HG02943 (cell line): ENCODE data around the gene SAMD5.
A peak's percentile ranks its signal among the peaks of the same experiment; 100 is the strongest.

Experiments used
- ATAC-seq: cut with Tn5 transposase; IDR thresholded peaks from one replicate; pipeline ENCODE4 v1.9.1; 2021; ENCODE audit warnings: mild to moderate bottlenecking, low read depth, moderate library complexity; ENCODE audit not compliant: unreplicated experiment

The SAMD5 gene

GRCh38 chr6:147508042-147508865 lies at the start of gene SAMD5:
Gene SAMD5 (plus strand): TSS chr6:147508690. CDS start chr6:147508929, 239 bp downstream.
- ATAC-seq = peak; percentile 55

- no peak for ATAC-seq
Observed at GRCh38 chr6:147459780-147460179, 48.7 kb upstream of the SAMD5 start.

- ATAC-seq = no peak
Observed at GRCh38 chr6:147463651-147464050, 44.8 kb upstream of the SAMD5 start.

GRCh38 chr6:147467428-147467827 lies 41.1 kb upstream of the SAMD5 start:
- no peak for ATAC-seq

GRCh38 chr6:147467886-147468285 lies 40.6 kb upstream of the SAMD5 start:
- no peak for ATAC-seq

GRCh38 chr6:147468634-147469033 lies 39.9 kb upstream of the SAMD5 start:
- ATAC-seq = no peak

GRCh38 chr6:147479857-147480256 lies 28.6 kb upstream of the SAMD5 start:
- ATAC-seq = no peak

- ATAC-seq = no peak
Observed at GRCh38 chr6:147486683-147487082, 21.8 kb upstream of the SAMD5 start.

- no peak for ATAC-seq
Observed at GRCh38 chr6:147497472-147497871, 11.0 kb upstream of the SAMD5 start.

GRCh38 chr6:147503587-147503986 lies 4.9 kb upstream of the SAMD5 start:
- ATAC-seq = no peak

GRCh38 chr6:147504848-147505247 lies 3.6 kb upstream of the SAMD5 start:
- no peak for ATAC-seq

GRCh38 chr6:147506704-147507114 lies 1.8 kb upstream of the SAMD5 start:
- peak; percentile 38 for ATAC-seq

- no peak for ATAC-seq
Observed at GRCh38 chr6:147507162-147508041, 1.1 kb upstream of the SAMD5 start.

- no peak for ATAC-seq
Observed at GRCh38 chr6:147508866-147509608, 547 bp downstream of the SAMD5 start.

- peak; percentile 45 for ATAC-seq
Observed at GRCh38 chr6:147509891-147510290, 1.4 kb downstream of the SAMD5 start.

- no peak for ATAC-seq
Observed at GRCh38 chr6:147510929-147511590, 2.6 kb downstream of the SAMD5 start.

- no peak for ATAC-seq
Observed at GRCh38 chr6:147514831-147515230, 6.3 kb downstream of the SAMD5 start.

GRCh38 chr6:147515327-147515726 lies 6.8 kb downstream of the SAMD5 start:
- no peak for ATAC-seq

GRCh38 chr6:147522597-147522996 lies 14.1 kb downstream of the SAMD5 start:
- no peak for ATAC-seq

- ATAC-seq = no peak
Observed at GRCh38 chr6:147525519-147526209, 17.2 kb downstream of the SAMD5 start.
